Measurements from ENCODE around the gene CAV2. TPM values are rescaled to one million over a fixed set of nuclear protein-coding genes. Genes with fewer than 3 reads are reported as not detected.

The CAV2 gene
- total RNA-seq, 1 experiment from 2014 or later, result 260 TPM

DNA sequence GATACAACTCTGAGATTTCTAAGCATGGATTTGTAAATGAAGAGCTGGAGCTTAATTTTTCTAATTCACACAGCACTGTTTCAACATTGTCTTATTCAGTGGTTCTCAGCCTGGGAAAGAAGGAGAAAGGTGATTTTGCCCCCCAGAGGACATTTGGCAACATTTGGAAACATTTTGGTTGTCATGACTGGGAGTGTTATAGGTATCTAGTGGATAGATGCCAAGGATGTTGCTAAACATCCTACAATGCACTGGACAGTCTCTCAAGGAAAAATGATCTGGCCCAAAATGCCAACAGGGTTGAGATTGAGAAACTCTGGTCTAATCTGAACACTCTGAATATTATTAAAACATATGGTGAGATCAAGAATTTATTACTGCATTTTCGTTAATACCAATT is 3.8 kb upstream of the CAV2 start:
- Histone ChIP-seq H3K27me3 (ENCODE audit: insufficient read depth, low read depth) (no peaks in the 10 kb centered on the region), H4K20me1 (ENCODE audit: insufficient read depth) (no peaks in the 10 kb centered on the region), H3K27ac (peak overlapping the region; percentile 66), H3K9me2 (ENCODE audit: insufficient read depth) (no peaks in the 10 kb centered on the region), H3K4me3 (no peak overlapping the region), H3K9me3 (ENCODE audit: insufficient read depth, low read depth) (no peaks in the 10 kb centered on the region), H3K36me3 (ENCODE audit: low read depth) (no peaks in the 10 kb centered on the region), H3F3A (ENCODE audit: insufficient read depth, low read depth) (peaks cover 27% of the 10 kb centered on the region), H2AFZ (no peak overlapping the region), H3K79me2 (ENCODE audit: low read depth) (peaks cover 11% of the 10 kb centered on the region), H3K4me2 (peak overlapping the region; percentile 5; the same call in 1 of the 2 replicates), H3K4me1 (replicated peaks; ENCODE audit: insufficient read depth) (peaks cover 14% of the 10 kb centered on the region)
- peak in 1 of 2 experiments; percentile 76 for DNase-seq
- intact Hi-C loops (cut with micrococcal nuclease; ENCODE audit: unreplicated experiment), result no loop called here
- ChIA-PET POLR2A (ENCODE audit: unreplicated experiment) (interaction anchor here (0.5 to 0.6 kb wide), 4 partner anchors 12 to 238 kb away, joined by 3 to 12 read pairs (median 5); no protein-coding TSS in a partner anchor), CTCF (interaction anchor here (0.5 kb wide), 2 partner anchors 239 to 241 kb away, joined by 3 read pairs; no protein-coding TSS in a partner anchor)
- BruUV-seq (replicated peaks), result no TSS peak
- TF ChIP-seq EZH2 (IDR thresholded peaks at IDR 0.05; ENCODE audit: low read depth), result no peak
- TF ChIP-seq, protein P1, sequence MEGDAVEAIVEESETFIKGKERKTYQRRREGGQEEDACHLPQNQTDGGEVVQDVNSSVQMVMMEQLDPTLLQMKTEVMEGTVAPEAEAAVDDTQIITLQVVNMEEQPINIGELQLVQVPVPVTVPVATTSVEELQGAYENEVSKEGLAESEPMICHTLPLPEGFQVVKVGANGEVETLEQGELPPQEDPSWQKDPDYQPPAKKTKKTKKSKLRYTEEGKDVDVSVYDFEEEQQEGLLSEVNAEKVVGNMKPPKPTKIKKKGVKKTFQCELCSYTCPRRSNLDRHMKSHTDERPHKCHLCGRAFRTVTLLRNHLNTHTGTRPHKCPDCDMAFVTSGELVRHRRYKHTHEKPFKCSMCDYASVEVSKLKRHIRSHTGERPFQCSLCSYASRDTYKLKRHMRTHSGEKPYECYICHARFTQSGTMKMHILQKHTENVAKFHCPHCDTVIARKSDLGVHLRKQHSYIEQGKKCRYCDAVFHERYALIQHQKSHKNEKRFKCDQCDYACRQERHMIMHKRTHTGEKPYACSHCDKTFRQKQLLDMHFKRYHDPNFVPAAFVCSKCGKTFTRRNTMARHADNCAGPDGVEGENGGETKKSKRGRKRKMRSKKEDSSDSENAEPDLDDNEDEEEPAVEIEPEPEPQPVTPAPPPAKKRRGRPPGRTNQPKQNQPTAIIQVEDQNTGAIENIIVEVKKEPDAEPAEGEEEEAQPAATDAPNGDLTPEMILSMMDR (conservative IDR thresholded peaks at IDR 0.05), result no peak

DNA sequence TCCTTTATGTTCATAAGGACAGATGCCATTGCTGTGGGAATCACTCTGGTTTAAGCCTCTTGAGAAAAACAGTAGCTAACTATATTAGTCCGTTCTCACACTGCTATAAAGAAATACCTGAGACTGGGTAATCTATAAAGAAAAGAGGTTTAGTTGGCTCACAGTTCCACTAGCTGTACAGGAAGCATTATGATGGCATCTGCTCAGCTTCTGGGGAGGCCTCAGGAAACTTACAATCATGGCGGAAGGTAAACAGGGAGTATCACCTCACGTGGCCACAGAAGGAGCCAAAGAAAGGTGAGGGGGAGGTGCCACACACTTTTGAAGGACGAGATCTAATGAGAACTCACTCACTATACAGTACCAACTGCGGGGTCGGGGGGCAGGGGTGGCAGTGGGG is 2.9 kb upstream of the CAV2 start:
- H3K9me2 ChIP-seq (ENCODE audit: insufficient read depth), result no peaks in the 10 kb centered on the region
- peaks cover 31% of the 10 kb centered on the region for H3F3A ChIP-seq (ENCODE audit: insufficient read depth, low read depth)
- no peaks in the 10 kb centered on the region for H4K20me1 ChIP-seq (ENCODE audit: insufficient read depth)
- H3K4me3 ChIP-seq, result no peak overlapping the region
- no peaks in the 10 kb centered on the region for H3K36me3 ChIP-seq (ENCODE audit: low read depth)
- H3K4me2 ChIP-seq, result no peak overlapping the region
- H3K27ac ChIP-seq, result no peak overlapping the region
- no peak overlapping the region for H2AFZ ChIP-seq
- CTCF ChIA-PET, result no interaction called here
- no peak for DNase-seq
- peaks cover 20% of the 10 kb centered on the region for H3K79me2 ChIP-seq (ENCODE audit: low read depth)
- no peak for TF ChIP-seq EZH2 (IDR thresholded peaks at IDR 0.05; ENCODE audit: low read depth)
- TF ChIP-seq, protein P1 (conservative IDR thresholded peaks at IDR 0.05), result no peak
- BruUV-seq (replicated peaks), result no TSS peak
- H3K4me1 ChIP-seq (replicated peaks; ENCODE audit: insufficient read depth), result peaks cover 23% of the 10 kb centered on the region
- no peaks in the 10 kb centered on the region for H3K9me3 ChIP-seq (ENCODE audit: insufficient read depth, low read depth)
- intact Hi-C loops (cut with micrococcal nuclease; ENCODE audit: unreplicated experiment), result no loop called here
- POLR2A ChIA-PET (ENCODE audit: unreplicated experiment), result interaction anchor here (0.6 kb wide), 1 partner anchor 127 kb away, joined by 4 read pairs; no protein-coding TSS in a partner anchor
- no peaks in the 10 kb centered on the region for H3K27me3 ChIP-seq (ENCODE audit: insufficient read depth, low read depth)

DNA sequence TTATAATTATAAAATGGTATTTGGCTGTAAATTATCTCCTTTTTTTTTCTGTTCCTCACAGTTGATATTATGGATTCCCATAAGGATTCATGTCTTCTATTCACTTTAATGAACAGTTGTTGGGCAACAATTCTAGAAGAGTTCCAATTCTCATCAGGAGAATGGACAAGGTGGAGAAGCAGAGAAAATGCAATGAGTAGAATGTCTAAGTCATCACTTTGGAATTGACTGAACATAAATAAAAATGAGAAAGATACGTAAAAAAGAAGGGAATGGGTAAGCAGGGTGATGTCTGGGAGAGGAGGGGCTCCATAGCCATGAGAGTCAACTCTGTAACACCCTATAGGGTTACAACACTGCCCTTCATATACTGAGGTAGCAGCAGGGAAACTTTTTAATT is 1.8 kb upstream of the CAV2 start:
- peaks cover 5% of the 10 kb centered on the region; the same call in 1 of the 2 replicates for H3K36me3 ChIP-seq (ENCODE audit: low read depth)
- no peak overlapping the region for H3K4me3 ChIP-seq
- peaks cover 31% of the 10 kb centered on the region for H3K79me2 ChIP-seq (ENCODE audit: low read depth)
- no peak overlapping the region for H2AFZ ChIP-seq
- ChIA-PET CTCF (interaction anchor here (0.6 kb wide), 1 partner anchor 337 kb away, joined by 3 read pairs; no protein-coding TSS in a partner anchor), POLR2A (ENCODE audit: unreplicated experiment) (interaction anchor here (0.5 kb wide), 1 partner anchor 33 kb away, joined by 3 read pairs; no protein-coding TSS in a partner anchor)
- H3K27me3 ChIP-seq (ENCODE audit: insufficient read depth, low read depth), result no peaks in the 10 kb centered on the region
- H3K4me2 ChIP-seq, result no peak overlapping the region
- H3K4me1 ChIP-seq (replicated peaks; ENCODE audit: insufficient read depth), result peaks cover 34% of the 10 kb centered on the region
- H3K27ac ChIP-seq, result no peak overlapping the region
- intact Hi-C loops (cut with micrococcal nuclease; ENCODE audit: unreplicated experiment), result loop anchor here (2.0 kb wide), 1 partner anchor 97 kb away; no protein-coding TSS in a partner anchor
- BruUV-seq (replicated peaks), result no TSS peak
- DNase-seq, result no peak
- H3K9me2 ChIP-seq (ENCODE audit: insufficient read depth), result no peaks in the 10 kb centered on the region
- H4K20me1 ChIP-seq (ENCODE audit: insufficient read depth), result no peaks in the 10 kb centered on the region
- peaks cover 31% of the 10 kb centered on the region for H3F3A ChIP-seq (ENCODE audit: insufficient read depth, low read depth)
- no peaks in the 10 kb centered on the region for H3K9me3 ChIP-seq (ENCODE audit: insufficient read depth, low read depth)
- TF ChIP-seq, protein P1 (conservative IDR thresholded peaks at IDR 0.05), result no peak
- TF ChIP-seq EZH2 (IDR thresholded peaks at IDR 0.05; ENCODE audit: low read depth), result no peak
